BLaER1 (cell line): Measurements from ENCODE around the gene RRP8.

Experiments used
- H3K27ac ChIP-seq: shearing (Covaris generic); formaldehyde crosslinking; 2 replicates; pipeline ENCODE4 v1.8.1; 2022
- H3K27me3 ChIP-seq: shearing (Covaris generic); formaldehyde crosslinking; 2 replicates; pipeline ENCODE4 v1.8.1; 2022
- H3K36me3 ChIP-seq: shearing (Covaris generic); formaldehyde crosslinking; 2 replicates; pipeline ENCODE4 v1.8.1; 2022
- H3K4me1 ChIP-seq: shearing (Covaris generic); formaldehyde crosslinking; 2 replicates; pipeline ENCODE4 v1.8.1; 2022
- H3K4me2 ChIP-seq: shearing (Covaris generic); formaldehyde crosslinking; 2 replicates; pipeline ENCODE4 v1.8.1; 2022
- H3K4me3 ChIP-seq: shearing (Covaris generic); formaldehyde crosslinking; 2 replicates; pipeline ENCODE4 v1.8.1; 2022
- H3K9ac ChIP-seq: shearing (Covaris generic); formaldehyde crosslinking; 2 replicates; pipeline ENCODE4 v1.8.1; 2022
- H3K9me3 ChIP-seq: shearing (Covaris generic); formaldehyde crosslinking; 2 replicates; pipeline ENCODE4 v1.8.1; 2022
- H4K20me1 ChIP-seq: shearing (Covaris generic); formaldehyde crosslinking; 2 replicates; pipeline ENCODE4 v1.8.1; 2022
- Cebpa-rat ChIP-seq: shearing (Covaris generic); IDR thresholded peaks from 2 replicates; pipeline ENCODE4 v1.8.1; 2022

RRP8 gene

GRCh38 chr11:6563121-6563619 is 40.2 kb downstream of the RRP8 start:
- H3K27me3 ChIP-seq, result no peaks in the 10 kb centered on the region
- H3K27ac ChIP-seq, result no peak overlapping the region
- peaks cover 46% of the 10 kb centered on the region for H3K36me3 ChIP-seq
- no peaks in the 10 kb centered on the region for H3K4me1 ChIP-seq
- no peak for TF ChIP-seq Cebpa-rat
- H3K9ac ChIP-seq, result no peak overlapping the region
- H3K4me2 ChIP-seq, result no peak overlapping the region
- no peaks in the 10 kb centered on the region for H3K9me3 ChIP-seq
- H3K4me3 ChIP-seq, result no peak overlapping the region
- no peaks in the 10 kb centered on the region for H4K20me1 ChIP-seq

DNA sequence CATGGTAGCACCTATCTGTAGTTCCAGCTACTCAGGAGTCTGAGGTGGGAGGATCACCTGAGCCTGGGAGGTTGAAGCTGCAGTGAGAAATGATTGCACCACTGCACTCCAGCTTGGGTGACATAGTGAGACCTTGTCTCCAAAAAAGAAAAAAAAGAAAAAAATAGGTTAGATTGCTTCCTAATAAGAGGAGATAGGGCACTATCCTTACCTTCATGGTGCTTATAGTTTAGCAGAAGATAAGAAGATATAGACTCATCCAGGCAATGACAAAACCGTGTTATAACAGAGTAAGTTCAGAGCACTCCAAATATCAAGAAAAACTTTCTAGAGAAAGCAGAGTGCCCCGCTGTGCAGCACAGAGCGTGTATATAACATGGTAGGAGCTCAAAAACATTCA is 42.1 kb downstream of the RRP8 start:
- H3K9me3 ChIP-seq, result no peaks in the 10 kb centered on the region
- no peaks in the 10 kb centered on the region for H3K4me1 ChIP-seq
- no peak overlapping the region for H3K4me3 ChIP-seq
- peaks cover 33% of the 10 kb centered on the region for H3K36me3 ChIP-seq
- no peaks in the 10 kb centered on the region for H4K20me1 ChIP-seq
- H3K27me3 ChIP-seq, result no peaks in the 10 kb centered on the region
- no peak overlapping the region for H3K9ac ChIP-seq
- H3K4me2 ChIP-seq, result no peak overlapping the region
- no peak overlapping the region for H3K27ac ChIP-seq
- no peak for TF ChIP-seq Cebpa-rat

DNA sequence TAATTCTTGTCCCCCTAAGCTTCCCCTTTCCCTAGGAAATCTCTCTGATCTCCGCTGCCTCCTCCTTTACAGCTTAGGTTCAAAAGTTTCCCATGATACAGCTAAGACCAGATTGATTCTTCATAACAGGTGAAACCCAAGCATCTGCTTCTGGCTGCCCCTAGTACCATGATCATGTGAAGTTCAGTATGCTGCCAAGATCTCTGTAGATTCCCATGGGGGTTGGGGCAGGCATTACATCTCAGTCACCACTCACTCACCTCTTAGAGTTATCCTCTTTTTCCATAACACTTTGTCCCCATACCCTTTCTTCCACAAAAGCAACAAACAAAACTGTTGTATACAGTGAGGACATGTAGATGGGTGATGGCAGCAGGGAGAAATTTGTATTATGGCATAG is 44.0 kb downstream of the RRP8 start:
- Histone ChIP-seq H3K27me3 (no peaks in the 10 kb centered on the region), H3K4me1 (no peaks in the 10 kb centered on the region), H3K4me3 (no peak overlapping the region), H3K9me3 (no peaks in the 10 kb centered on the region), H3K9ac (no peak overlapping the region), H3K27ac (no peak overlapping the region), H3K4me2 (no peak overlapping the region), H4K20me1 (no peaks in the 10 kb centered on the region), H3K36me3 (peaks cover 28% of the 10 kb centered on the region)
- TF ChIP-seq Cebpa-rat, result no peak

- no peak for TF ChIP-seq Cebpa-rat
- Histone ChIP-seq H3K27ac (no peak overlapping the region), H4K20me1 (no peaks in the 10 kb centered on the region), H3K9me3 (no peaks in the 10 kb centered on the region), H3K4me2 (no peak overlapping the region), H3K27me3 (no peaks in the 10 kb centered on the region), H3K4me1 (no peaks in the 10 kb centered on the region), H3K36me3 (peaks cover 16% of the 10 kb centered on the region), H3K4me3 (no peak overlapping the region), H3K9ac (no peak overlapping the region)
Measured at GRCh38 chr11:6557761-6558674, 45.4 kb downstream of the RRP8 start.

GRCh38 chr11:6557063-6557462 is 46.4 kb downstream of the RRP8 start:
- no peak overlapping the region for H3K27ac ChIP-seq
- peaks cover 8% of the 10 kb centered on the region for H3K36me3 ChIP-seq
- H3K9ac ChIP-seq, result no peak overlapping the region
- no peaks in the 10 kb centered on the region for H3K27me3 ChIP-seq
- TF ChIP-seq Cebpa-rat, result no peak
- no peaks in the 10 kb centered on the region for H3K9me3 ChIP-seq
- H4K20me1 ChIP-seq, result no peaks in the 10 kb centered on the region
- H3K4me3 ChIP-seq, result no peak overlapping the region
- no peak overlapping the region for H3K4me2 ChIP-seq
- H3K4me1 ChIP-seq, result no peaks in the 10 kb centered on the region

GRCh38 chr11:6556139-6556949 is 47.1 kb downstream of the RRP8 start:
- Histone ChIP-seq H3K4me3 (no peak overlapping the region), H3K36me3 (peaks cover 8% of the 10 kb centered on the region), H3K4me2 (no peak overlapping the region), H3K27ac (no peak overlapping the region), H3K4me1 (no peaks in the 10 kb centered on the region), H3K27me3 (no peaks in the 10 kb centered on the region), H3K9ac (no peak overlapping the region), H4K20me1 (no peaks in the 10 kb centered on the region), H3K9me3 (no peaks in the 10 kb centered on the region)
- no peak for TF ChIP-seq Cebpa-rat

DNA sequence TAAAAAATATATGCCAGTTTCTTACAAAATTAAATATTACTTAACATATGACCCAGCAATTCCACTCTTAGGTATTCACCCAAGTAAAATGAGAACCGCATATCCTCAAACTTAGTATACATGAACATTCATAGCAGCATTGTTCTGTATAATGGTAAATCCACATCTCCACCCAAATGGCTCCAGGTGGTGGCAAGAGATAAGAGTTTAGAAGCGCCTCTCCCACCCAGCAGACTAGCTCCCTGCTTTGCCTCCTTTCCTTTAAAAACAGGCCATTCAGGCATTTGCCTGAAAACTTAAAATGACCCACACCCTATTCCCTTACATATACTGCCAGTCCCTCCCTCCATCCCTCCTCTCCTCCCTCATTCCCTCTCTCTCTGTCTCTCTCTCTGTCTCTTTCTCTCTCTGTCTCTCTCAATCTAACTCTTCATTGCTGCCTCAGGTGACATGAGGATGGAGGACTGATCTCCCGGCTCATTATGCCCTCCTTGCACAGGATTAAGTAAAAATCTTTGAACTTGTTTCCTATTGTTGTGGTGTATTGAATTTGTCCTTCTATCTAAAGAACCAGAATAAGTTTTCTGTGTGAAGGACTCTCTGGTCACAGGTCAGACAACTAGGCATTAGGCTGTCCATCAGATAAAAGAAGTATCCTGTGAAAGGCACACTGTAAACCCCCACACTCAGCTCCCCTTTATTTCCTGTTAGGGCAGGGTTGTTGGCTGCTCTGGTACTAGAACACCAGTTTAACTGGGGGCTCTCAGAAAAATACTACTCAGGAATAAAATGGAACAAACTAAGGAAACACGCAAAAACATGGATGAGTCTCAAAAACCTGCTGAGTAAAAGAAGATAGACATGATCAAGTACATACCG is 48.3 kb downstream of the RRP8 start:
- no peak overlapping the region for H3K9ac ChIP-seq
- H3K27ac ChIP-seq, result no peak overlapping the region
- no peak overlapping the region for H3K4me3 ChIP-seq
- H3K27me3 ChIP-seq, result no peaks in the 10 kb centered on the region
- no peaks in the 10 kb centered on the region for H4K20me1 ChIP-seq
- TF ChIP-seq Cebpa-rat, result no peak
- H3K4me2 ChIP-seq, result no peak overlapping the region
- no peaks in the 10 kb centered on the region for H3K9me3 ChIP-seq
- H3K4me1 ChIP-seq, result no peaks in the 10 kb centered on the region
- H3K36me3 ChIP-seq, result peaks cover 8% of the 10 kb centered on the region

- Histone ChIP-seq H3K9ac (no peak overlapping the region), H3K4me3 (no peak overlapping the region), H3K27ac (no peak overlapping the region), H4K20me1 (no peaks in the 10 kb centered on the region), H3K27me3 (no peaks in the 10 kb centered on the region; the same call in 1 of the 2 replicates), H3K4me2 (no peak overlapping the region), H3K9me3 (no peaks in the 10 kb centered on the region), H3K36me3 (peaks cover 8% of the 10 kb centered on the region), H3K4me1 (no peaks in the 10 kb centered on the region)
- TF ChIP-seq Cebpa-rat, result no peak
Measured at GRCh38 chr11:6553634-6554033, 49.8 kb downstream of the RRP8 start.

- H3K36me3 ChIP-seq, result peaks cover 43% of the 10 kb centered on the region
- H3K27ac ChIP-seq, result no peak overlapping the region
- no peak overlapping the region for H3K4me3 ChIP-seq
- H3K4me2 ChIP-seq, result no peak overlapping the region
- no peak for TF ChIP-seq Cebpa-rat
- H3K27me3 ChIP-seq, result no peaks in the 10 kb centered on the region; the same call in 1 of the 2 replicates
- H3K4me1 ChIP-seq, result no peaks in the 10 kb centered on the region
- H4K20me1 ChIP-seq, result no peaks in the 10 kb centered on the region
- no peaks in the 10 kb centered on the region for H3K9me3 ChIP-seq
- H3K9ac ChIP-seq, result no peak overlapping the region
Measured at GRCh38 chr11:6548641-6549040, 54.8 kb downstream of the RRP8 start.
